Measurements from ENCODE around the gene LRP8.

DNA sequence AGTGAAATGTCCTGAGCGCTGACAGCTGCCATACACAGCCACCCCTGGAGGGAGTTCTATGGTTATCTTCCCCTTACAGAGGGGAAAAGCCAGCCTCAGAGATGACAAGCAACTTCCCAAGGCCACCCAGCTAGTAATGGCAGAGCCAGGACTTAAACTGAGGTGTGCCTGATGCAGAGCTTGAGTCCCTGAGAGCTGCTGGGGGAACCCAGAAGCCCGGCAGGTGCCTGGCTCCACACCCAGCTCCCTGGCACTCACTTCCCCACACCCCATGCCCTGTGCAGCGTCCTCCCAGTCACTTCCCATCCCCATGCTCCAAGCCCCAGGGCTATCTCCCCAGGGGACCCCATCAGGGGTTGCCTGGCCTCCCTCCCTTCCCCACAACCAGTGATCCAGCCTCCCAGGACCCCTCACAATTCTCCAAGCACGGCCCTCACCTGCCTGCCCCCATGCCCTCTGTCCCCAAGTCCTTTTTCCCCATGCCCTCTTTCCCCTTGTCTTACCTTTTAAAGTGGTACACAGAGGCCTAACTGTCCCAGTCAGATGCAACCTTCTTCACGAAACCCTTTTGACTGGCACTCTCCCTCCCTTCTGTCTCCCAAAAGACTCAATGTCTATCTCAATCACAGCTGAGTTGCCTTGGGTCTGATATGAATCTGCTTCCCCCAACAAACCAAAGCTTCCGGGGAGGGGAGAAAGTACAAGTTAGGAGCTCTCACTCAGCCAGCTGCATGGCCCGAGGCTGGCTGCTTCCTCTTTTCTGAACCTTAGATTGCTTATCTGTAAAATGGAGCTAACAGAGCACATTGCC lies 39.8 kb upstream of the LRP8 start:
- TF ChIP-seq CTCF (optimal IDR thresholded peaks at IDR 0.05 in 1 of 3, IDR thresholded peaks at IDR 0.05 in 1 of 3, conservative IDR thresholded peaks at IDR 0.05 in 1 of 3; ENCODE audit: extremely low read depth in 1 of 3, insufficient read depth in 2 of 3, low read length in 3 of 3) (no peak), EZH2 (IDR thresholded peaks at IDR 0.05; ENCODE audit: low read length) (no peak)
